G401.6 (cell line): Measurements from ENCODE around the gene TATDN2.

Experiments used
- FAIRE-seq: peaks from 2 replicates; lab custom pipeline; 2012; peaks lifted over from hg19 to GRCh38; lab: Jason Lieb, UNC

TATDN2 gene

DNA sequence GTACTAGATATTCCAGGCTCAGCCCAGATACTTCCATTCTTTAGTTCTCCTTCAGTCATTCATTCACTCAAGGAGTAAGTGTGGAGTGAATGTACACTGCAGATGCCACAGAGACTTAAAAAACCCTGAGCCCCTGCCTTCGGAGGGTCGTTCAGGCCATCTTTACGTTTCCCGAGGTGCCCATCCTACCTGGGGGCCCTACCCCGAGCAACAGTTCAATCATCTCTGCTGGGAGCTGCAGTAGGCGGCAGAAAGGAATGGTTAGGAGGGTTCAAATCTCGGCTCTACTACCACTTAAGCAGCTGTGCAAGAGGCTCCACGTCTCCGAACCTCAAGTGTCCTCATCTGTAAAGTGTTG, 72.0 kb downstream of the TATDN2 start:
- no peak for FAIRE-seq

GRCh38 chr3:10321630-10322351, 73.5 kb downstream of the TATDN2 start:
- no peak for FAIRE-seq

GRCh38 chr3:10322352-10322710, 74.1 kb downstream of the TATDN2 start:
- FAIRE-seq, result no peak

- FAIRE-seq, result no peak
Observed at GRCh38 chr3:10327592-10327991, 79.3 kb downstream of the TATDN2 start.

- FAIRE-seq, result no peak
Observed at GRCh38 chr3:10328460-10329071, 80.3 kb downstream of the TATDN2 start.

- FAIRE-seq, result no peak
Observed at GRCh38 chr3:10329495-10330015, 81.3 kb downstream of the TATDN2 start.

- no peak for FAIRE-seq
Observed at GRCh38 chr3:10330319-10330718, 82.1 kb downstream of the TATDN2 start.
